Measurements from ENCODE around the gene ACBD6.

ACBD6 gene

DNA sequence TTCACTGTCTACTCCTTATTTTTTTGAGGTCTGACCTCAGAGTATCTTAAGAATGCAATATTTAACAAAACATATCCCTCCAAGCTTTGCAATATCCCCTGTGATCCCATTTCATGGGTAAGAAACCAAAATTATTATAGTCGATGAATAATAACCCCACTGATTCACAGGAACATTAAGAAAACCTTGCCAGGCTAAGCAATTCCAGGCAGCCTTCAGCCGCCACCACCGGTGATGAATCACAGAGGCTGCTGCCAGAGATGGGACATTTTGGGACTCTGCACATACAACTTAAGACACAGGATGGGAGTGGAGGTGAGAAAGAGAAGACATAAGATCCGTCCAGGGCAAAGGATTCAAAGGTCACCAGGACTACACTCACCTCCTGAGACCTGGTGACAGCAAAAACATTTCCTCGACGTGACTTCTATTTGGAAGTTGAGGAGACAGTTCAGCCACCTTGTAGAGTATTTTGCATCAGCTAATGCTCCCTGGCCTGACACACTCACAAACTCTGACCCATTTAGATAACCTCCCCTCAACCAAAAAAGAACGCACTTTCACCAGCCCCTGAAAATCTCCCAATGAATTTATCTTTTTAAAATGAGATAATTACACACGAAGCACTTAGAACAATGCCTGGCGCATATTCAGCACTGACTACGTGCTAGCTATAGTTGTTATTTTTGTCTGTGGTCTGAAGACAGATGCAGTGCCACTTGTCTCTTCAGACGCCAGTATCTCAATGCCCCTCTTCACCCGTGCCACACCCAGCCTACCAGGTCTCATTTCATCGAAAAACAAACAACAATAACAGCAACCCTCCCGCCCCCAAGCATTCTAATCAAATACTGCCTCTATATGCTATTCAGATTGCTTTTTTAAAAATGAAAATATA, 38.6 kb upstream of the ACBD6 start:
- Histone ChIP-seq H3K36me3 (ENCODE audit: insufficient read depth, low read length) (no peaks in the 10 kb centered on the region), H3K4me3 (ENCODE audit: low read depth, low read length) (no peak overlapping the region), H2AFZ (ENCODE audit: low read length, unreplicated experiment) (no peak overlapping the region), H3K27me3 (ENCODE audit: insufficient read depth, low read length) (no peaks in the 10 kb centered on the region), H3K4me1 (ENCODE audit: control insufficient read depth, insufficient read depth, low read length, unreplicated experiment) (peaks cover 17% of the 10 kb centered on the region), H3K79me2 (ENCODE audit: control insufficient read depth, insufficient read depth, low read length, unreplicated experiment) (no peaks in the 10 kb centered on the region), H3K27ac (ENCODE audit: low read depth, low read length) (no peak overlapping the region)

DNA sequence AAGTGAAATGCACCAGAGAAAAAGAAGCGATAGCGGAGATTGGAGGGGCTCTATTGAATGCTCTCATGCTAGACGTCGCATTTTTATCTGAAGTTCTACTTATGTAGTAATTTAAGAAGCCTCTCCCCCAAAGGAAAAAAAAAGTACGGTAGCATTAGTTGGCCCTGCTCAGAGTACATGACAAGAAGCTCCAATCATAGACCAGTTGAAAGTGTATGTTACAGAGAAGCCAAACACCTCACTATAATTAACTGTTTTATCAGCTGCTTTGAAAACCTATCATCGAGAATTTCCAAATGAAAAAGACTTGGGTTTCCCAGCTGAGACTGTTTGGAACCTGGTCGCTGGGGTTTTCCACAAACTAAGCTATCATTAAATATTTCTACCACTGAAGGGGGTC, 36.8 kb upstream of the ACBD6 start:
- Histone ChIP-seq H3K4me1 (ENCODE audit: control insufficient read depth, insufficient read depth, low read length, unreplicated experiment) (peaks cover 17% of the 10 kb centered on the region), H2AFZ (ENCODE audit: low read length, unreplicated experiment) (no peak overlapping the region), H3K79me2 (ENCODE audit: control insufficient read depth, insufficient read depth, low read length, unreplicated experiment) (no peaks in the 10 kb centered on the region), H3K4me3 (ENCODE audit: low read depth, low read length) (no peak overlapping the region), H3K36me3 (ENCODE audit: insufficient read depth, low read length) (no peaks in the 10 kb centered on the region), H3K27ac (ENCODE audit: low read depth, low read length) (no peak overlapping the region), H3K27me3 (ENCODE audit: insufficient read depth, low read length) (no peaks in the 10 kb centered on the region)

- no peaks in the 10 kb centered on the region for H3K36me3 ChIP-seq (ENCODE audit: insufficient read depth, low read length)
- H2AFZ ChIP-seq (ENCODE audit: low read length, unreplicated experiment), result no peak overlapping the region
- H3K27ac ChIP-seq (ENCODE audit: low read depth, low read length), result no peak overlapping the region
- peaks cover 10% of the 10 kb centered on the region for H3K4me1 ChIP-seq (ENCODE audit: control insufficient read depth, insufficient read depth, low read length, unreplicated experiment)
- no peak overlapping the region for H3K4me3 ChIP-seq (ENCODE audit: low read depth, low read length)
- H3K79me2 ChIP-seq (ENCODE audit: control insufficient read depth, insufficient read depth, low read length, unreplicated experiment), result no peaks in the 10 kb centered on the region
- H3K27me3 ChIP-seq (ENCODE audit: insufficient read depth, low read length), result no peaks in the 10 kb centered on the region
Observed at GRCh38 chr1:180536821-180537372, 34.5 kb upstream of the ACBD6 start.

DNA sequence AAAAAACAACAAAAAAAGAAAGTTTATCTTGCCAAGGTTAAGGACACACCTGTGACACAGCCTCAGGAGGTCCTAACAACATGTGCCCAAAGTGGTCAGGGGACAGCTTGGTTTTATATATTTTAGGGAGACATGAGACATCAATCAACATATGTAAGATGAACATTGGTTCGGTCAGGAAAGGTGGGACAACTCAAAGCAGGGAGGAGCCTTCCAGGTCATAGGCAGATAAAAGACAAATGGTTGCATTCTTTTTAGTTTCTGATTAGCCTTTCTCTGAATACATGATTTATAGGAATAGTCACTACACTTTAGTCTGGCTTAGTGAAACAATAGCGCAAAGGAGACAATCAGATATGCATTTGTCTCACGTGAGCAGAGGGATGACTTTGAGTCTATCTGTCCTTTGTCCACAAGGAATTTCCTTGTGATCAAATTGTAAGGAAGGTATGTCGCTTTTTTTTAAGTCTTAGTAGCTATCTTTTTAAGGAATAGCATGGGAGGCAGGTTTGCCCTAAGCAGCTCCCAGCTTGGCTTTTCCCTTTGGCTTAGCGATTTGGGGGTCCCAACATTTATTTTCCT, 33.1 kb upstream of the ACBD6 start:
- no peak overlapping the region for H3K4me3 ChIP-seq (ENCODE audit: low read depth, low read length)
- H2AFZ ChIP-seq (ENCODE audit: low read length, unreplicated experiment), result no peak overlapping the region
- no peaks in the 10 kb centered on the region for H3K36me3 ChIP-seq (ENCODE audit: insufficient read depth, low read length)
- peaks cover 6% of the 10 kb centered on the region for H3K4me1 ChIP-seq (ENCODE audit: control insufficient read depth, insufficient read depth, low read length, unreplicated experiment)
- H3K79me2 ChIP-seq (ENCODE audit: control insufficient read depth, insufficient read depth, low read length, unreplicated experiment), result no peaks in the 10 kb centered on the region
- no peaks in the 10 kb centered on the region for H3K27me3 ChIP-seq (ENCODE audit: insufficient read depth, low read length)
- no peak overlapping the region for H3K27ac ChIP-seq (ENCODE audit: low read depth, low read length)

DNA sequence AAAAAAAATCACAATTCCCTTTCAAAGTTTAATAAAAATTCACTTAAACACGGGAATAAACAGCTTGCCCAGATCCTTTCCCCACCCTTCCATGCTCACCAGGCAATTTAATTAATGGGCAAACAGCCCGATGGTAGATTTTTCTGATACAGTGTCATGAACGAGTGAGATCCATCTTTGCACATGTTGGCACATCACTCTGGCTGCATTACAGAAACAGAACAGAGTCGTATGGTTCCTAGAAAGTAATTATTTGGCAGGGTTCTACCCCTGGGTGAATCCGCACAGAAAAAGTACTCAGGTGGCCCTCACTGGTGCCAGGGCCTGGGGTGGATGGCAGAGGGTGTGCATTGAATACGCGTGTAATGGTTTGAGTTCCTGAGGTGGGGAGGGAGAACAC, 31.8 kb upstream of the ACBD6 start:
- Histone ChIP-seq H3K79me2 (ENCODE audit: control insufficient read depth, insufficient read depth, low read length, unreplicated experiment) (no peaks in the 10 kb centered on the region), H2AFZ (ENCODE audit: low read length, unreplicated experiment) (no peak overlapping the region), H3K27ac (ENCODE audit: low read depth, low read length) (no peak overlapping the region), H3K4me1 (ENCODE audit: control insufficient read depth, insufficient read depth, low read length, unreplicated experiment) (peaks cover 14% of the 10 kb centered on the region), H3K36me3 (ENCODE audit: insufficient read depth, low read length) (no peaks in the 10 kb centered on the region), H3K4me3 (ENCODE audit: low read depth, low read length) (no peak overlapping the region), H3K27me3 (ENCODE audit: insufficient read depth, low read length) (no peaks in the 10 kb centered on the region)

- Histone ChIP-seq H3K4me3 (ENCODE audit: low read depth, low read length) (no peak overlapping the region), H3K79me2 (ENCODE audit: control insufficient read depth, insufficient read depth, low read length, unreplicated experiment) (no peaks in the 10 kb centered on the region), H3K36me3 (ENCODE audit: insufficient read depth, low read length) (no peaks in the 10 kb centered on the region), H3K27ac (ENCODE audit: low read depth, low read length) (no peak overlapping the region), H3K4me1 (ENCODE audit: control insufficient read depth, insufficient read depth, low read length, unreplicated experiment) (peaks cover 22% of the 10 kb centered on the region), H3K27me3 (ENCODE audit: insufficient read depth, low read length) (no peaks in the 10 kb centered on the region), H2AFZ (ENCODE audit: low read length, unreplicated experiment) (peak overlapping the region; percentile 25)
Observed at GRCh38 chr1:180533266-180533987, 31.1 kb upstream of the ACBD6 start.

GRCh38 chr1:180532854-180533253, 30.5 kb upstream of the ACBD6 start:
- no peaks in the 10 kb centered on the region for H3K36me3 ChIP-seq (ENCODE audit: insufficient read depth, low read length)
- no peak overlapping the region for H3K27ac ChIP-seq (ENCODE audit: low read depth, low read length)
- H3K79me2 ChIP-seq (ENCODE audit: control insufficient read depth, insufficient read depth, low read length, unreplicated experiment), result no peaks in the 10 kb centered on the region
- H2AFZ ChIP-seq (ENCODE audit: low read length, unreplicated experiment), result no peak overlapping the region
- H3K4me3 ChIP-seq (ENCODE audit: low read depth, low read length), result no peak overlapping the region
- H3K27me3 ChIP-seq (ENCODE audit: insufficient read depth, low read length), result no peaks in the 10 kb centered on the region
- H3K4me1 ChIP-seq (ENCODE audit: control insufficient read depth, insufficient read depth, low read length, unreplicated experiment), result peaks cover 23% of the 10 kb centered on the region

DNA sequence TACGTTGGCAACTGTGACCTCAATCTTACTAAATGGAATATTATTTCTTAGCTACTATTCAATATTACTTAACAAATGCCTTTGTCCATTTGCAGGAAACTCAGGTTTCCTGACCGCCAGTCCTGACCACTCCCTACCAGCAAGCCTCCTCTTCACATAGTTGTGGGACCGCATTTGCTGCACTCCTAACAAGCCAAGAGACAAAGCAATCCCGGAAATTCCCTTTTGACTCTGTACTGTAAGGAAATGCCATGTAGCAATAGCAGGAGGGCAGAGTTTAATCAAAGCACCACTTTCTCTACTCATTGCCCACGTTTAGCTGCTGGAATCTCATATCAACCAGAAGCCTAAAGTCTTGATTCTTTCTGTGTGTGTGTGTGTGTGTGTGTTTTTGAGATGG, 28.1 kb upstream of the ACBD6 start:
- Histone ChIP-seq H3K27ac (ENCODE audit: low read depth, low read length) (peak overlapping the region; percentile 43), H3K4me3 (ENCODE audit: low read depth, low read length) (no peak overlapping the region), H3K36me3 (ENCODE audit: insufficient read depth, low read length) (no peaks in the 10 kb centered on the region), H3K4me1 (ENCODE audit: control insufficient read depth, insufficient read depth, low read length, unreplicated experiment) (peaks cover 33% of the 10 kb centered on the region), H3K27me3 (ENCODE audit: insufficient read depth, low read length) (no peaks in the 10 kb centered on the region), H2AFZ (ENCODE audit: low read length, unreplicated experiment) (peak overlapping the region; percentile 67), H3K79me2 (ENCODE audit: control insufficient read depth, insufficient read depth, low read length, unreplicated experiment) (no peaks in the 10 kb centered on the region)

GRCh38 chr1:180528868-180529470, 26.6 kb upstream of the ACBD6 start:
- H3K4me1 ChIP-seq (ENCODE audit: control insufficient read depth, insufficient read depth, low read length, unreplicated experiment), result peaks cover 33% of the 10 kb centered on the region
- H3K79me2 ChIP-seq (ENCODE audit: control insufficient read depth, insufficient read depth, low read length, unreplicated experiment), result no peaks in the 10 kb centered on the region
- no peaks in the 10 kb centered on the region for H3K27me3 ChIP-seq (ENCODE audit: insufficient read depth, low read length)
- H3K27ac ChIP-seq (ENCODE audit: low read depth, low read length), result peak overlapping the region; percentile 43
- no peak overlapping the region; the same call in 1 of the 2 replicates for H3K4me3 ChIP-seq (ENCODE audit: low read depth, low read length)
- no peaks in the 10 kb centered on the region for H3K36me3 ChIP-seq (ENCODE audit: insufficient read depth, low read length)
- H2AFZ ChIP-seq (ENCODE audit: low read length, unreplicated experiment), result no peak overlapping the region

DNA sequence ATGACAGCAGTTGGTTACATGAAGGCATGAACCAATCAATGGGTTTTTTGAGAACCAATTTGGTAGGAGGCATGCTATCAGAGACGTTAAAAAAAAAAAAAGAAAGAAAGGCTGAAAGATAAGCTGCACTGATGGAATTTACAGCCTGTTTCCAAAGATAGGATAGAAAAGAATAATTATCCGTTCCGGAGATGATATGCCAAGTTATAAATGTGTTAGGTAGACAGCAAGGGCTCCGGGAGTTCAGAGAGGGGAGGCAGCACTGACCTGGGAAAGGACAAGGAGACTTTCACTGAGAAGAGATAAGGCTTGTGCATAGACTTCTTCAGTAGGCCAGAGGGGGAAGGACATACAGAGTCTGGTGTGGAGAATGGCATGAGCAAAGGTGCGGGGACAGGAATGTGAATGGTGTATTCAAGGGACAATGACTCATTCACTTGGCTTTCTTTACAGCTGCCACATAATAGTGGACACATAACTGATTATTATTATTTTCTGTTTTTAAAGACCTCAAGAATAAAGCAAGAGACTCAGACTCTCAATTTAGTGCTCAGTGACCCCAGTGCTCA, 24.8 kb upstream of the ACBD6 start:
- Histone ChIP-seq H3K36me3 (ENCODE audit: insufficient read depth, low read length) (no peaks in the 10 kb centered on the region), H2AFZ (ENCODE audit: low read length, unreplicated experiment) (no peak overlapping the region), H3K4me1 (ENCODE audit: control insufficient read depth, insufficient read depth, low read length, unreplicated experiment) (peaks cover 33% of the 10 kb centered on the region), H3K27me3 (ENCODE audit: insufficient read depth, low read length) (no peaks in the 10 kb centered on the region), H3K4me3 (ENCODE audit: low read depth, low read length) (no peak overlapping the region), H3K79me2 (ENCODE audit: control insufficient read depth, insufficient read depth, low read length, unreplicated experiment) (no peaks in the 10 kb centered on the region), H3K27ac (ENCODE audit: low read depth, low read length) (no peak overlapping the region)
